SK-N-SH (cell line): ENCODE data around the gene ZMIZ1. TPM values are rescaled to one million over a fixed set of nuclear protein-coding genes. Genes with fewer than 3 reads are reported as not detected.

ENCODE experiments used
- CTCF ChIA-PET: fragments of 300-600, 350-600 bp; formaldehyde crosslinking; extraction: SDS; loops from one replicate; lab custom pipeline; 2021; lab: Yijun Ruan, JAX
- POLR2A ChIA-PET: fragments of 350-600 bp; sonication (Branson Sonifier 250); formaldehyde crosslinking; extraction: SDS; loops from one replicate; lab custom pipeline; 2020; ENCODE audit warnings: antibody characterized with exemption, inconsistent platforms; lab: Yijun Ruan, JAX
- DNase-seq: peaks from one replicate; pipeline ENCODE4 v3.0.0; 2012
- H2AFZ ChIP-seq: fragments of 200-600 bp; sonication (generic); 2 replicates; pipeline ENCODE4 v1.8.1; 2016; ENCODE audit warnings: antibody characterized with exemption, mild to moderate bottlenecking, low read depth
- H3F3A ChIP-seq: fragments of 200-600 bp; sonication (generic); replicated peaks from 2 replicates; pipeline ENCODE3; 2016; ENCODE audit warnings: antibody characterized with exemption, mild to moderate bottlenecking; ENCODE audit not compliant: insufficient read depth
- H3K27ac ChIP-seq, 2 experiments: fragments of 200-500 bp in 1 of 2; fragments of 200-600 bp in 1 of 2; sonication (Bioruptor generic) in 1 of 2; sonication (generic), shearing (Covaris generic) in 1 of 2; 2 replicates each; pipeline versions ENCODE4 v1.5.1 to v1.6.1; 2014 to 2016; ENCODE audit warnings: low read depth in 2 of 2, inconsistent platforms in 1 of 2, low read length in 1 of 2, mild to moderate bottlenecking in 1 of 2, mixed read lengths in 1 of 2
- H3K27me3 ChIP-seq: fragments of 200-600 bp; sonication (generic), shearing (Covaris generic); 2 replicates; pipeline ENCODE4 v1.6.1; 2016; ENCODE audit warnings: mixed run types; ENCODE audit not compliant: insufficient read depth
- H3K36me3 ChIP-seq, 2 experiments: fragments of 200-500 bp in 1 of 2; fragments of 200-600 bp in 1 of 2; sonication (Bioruptor generic) in 1 of 2; sonication (generic) in 1 of 2; replicated peaks in 1 of 2; 2 replicates each; pipeline versions ENCODE3 to v1.5.1; 2014 to 2016; ENCODE audit warnings: low read length in 1 of 2, mild to moderate bottlenecking in 1 of 2; ENCODE audit not compliant: insufficient read depth in 2 of 2, control insufficient read depth in 1 of 2
- H3K4me1 ChIP-seq, 2 experiments: fragments of 200-500 bp in 1 of 2; fragments of 200-600 bp in 1 of 2; sonication (Bioruptor generic) in 1 of 2; sonication (generic), shearing (Covaris generic) in 1 of 2; 2 replicates each; pipeline versions ENCODE4 v1.5.1 to v1.6.1; 2014 to 2016; ENCODE audit warnings: low read depth in 1 of 2, low read length in 1 of 2, mixed run types in 1 of 2; ENCODE audit not compliant: insufficient read depth in 2 of 2, control insufficient read depth in 1 of 2
- H3K4me2 ChIP-seq: fragments of 200-600 bp; sonication (generic), shearing (Covaris generic); 2 replicates; pipeline ENCODE4 v1.6.1; 2017; ENCODE audit warnings: mixed run types
- H3K4me3 ChIP-seq, 2 experiments: fragments of 200-500 bp in 1 of 2; fragments of 200-600 bp in 1 of 2; sonication (Bioruptor generic) in 1 of 2; sonication (generic), shearing (Covaris generic) in 1 of 2; 2 replicates each; pipeline versions ENCODE4 v1.5.1 to v1.8.1; 2014 to 2016; ENCODE audit warnings: low read depth in 2 of 2, inconsistent platforms in 1 of 2, low read length in 1 of 2, mild to moderate bottlenecking in 1 of 2, mixed read lengths in 1 of 2, moderate library complexity in 1 of 2
- H3K79me2 ChIP-seq: fragments of 200-600 bp; sonication (generic); 2 replicates; pipeline ENCODE4 v1.8.1; 2017; ENCODE audit warnings: mild to moderate bottlenecking; ENCODE audit not compliant: insufficient read depth
- H3K9ac ChIP-seq: fragments of 200-600 bp; sonication (generic); 2 replicates; pipeline ENCODE4 v1.6.1; 2017; ENCODE audit warnings: mixed run types
- H3K9me2 ChIP-seq: fragments of 200-600 bp; sonication (generic); 2 replicates; pipeline ENCODE4 v1.6.1; 2017; ENCODE audit warnings: mixed run types
- H3K9me3 ChIP-seq: fragments of 200-600 bp; sonication (generic); 2 replicates; pipeline ENCODE4 v1.6.1; 2017; ENCODE audit warnings: mixed run types, mild to moderate bottlenecking, moderate library complexity
- H4K20me1 ChIP-seq: fragments of 200-600 bp; sonication (generic); 2 replicates; pipeline ENCODE4 v1.6.1; 2017; ENCODE audit warnings: mild to moderate bottlenecking, mixed run types; ENCODE audit not compliant: insufficient read depth
- CHD2 ChIP-seq: fragments of 150-350 bp; IDR thresholded peaks from 2 replicates; pipeline ENCODE4 v1.6.1; 2018; ENCODE audit warnings: low read length; ENCODE audit not compliant: partially characterized antibody
- EP300 ChIP-seq, 2 experiments: IDR thresholded peaks; 2 replicates each; pipeline versions ENCODE4 v1.4.0 to v1.6.1; 2012; ENCODE audit warnings: borderline replicate concordance in 1 of 2, low read depth in 1 of 2, low read length in 1 of 2
- EZH2phosphoT487 ChIP-seq: fragments of 200-600 bp; sonication (generic); IDR thresholded peaks from 2 replicates; pipeline ENCODE4 v1.6.1; 2017; ENCODE audit warnings: low read depth, mixed run types, mild to moderate bottlenecking, antibody characterized with exemption, moderate library complexity, borderline replicate concordance
- FOSL2 ChIP-seq: IDR thresholded peaks from 2 replicates; pipeline ENCODE4 v1.4.0; 2012; ENCODE audit warnings: low read depth, mild to moderate bottlenecking, moderate library complexity, borderline replicate concordance
- FOXJ3 ChIP-seq: sonication (generic); formaldehyde crosslinking; IDR thresholded peaks from 2 replicates; pipeline ENCODE4 v1.5.1; 2020; ENCODE audit warnings: mild to moderate bottlenecking, missing genetic modification reagents
- GATA2 ChIP-seq: sonication (generic); formaldehyde crosslinking; IDR thresholded peaks from 2 replicates; pipeline ENCODE4 v1.5.0; 2020; ENCODE audit warnings: mild to moderate bottlenecking, missing genetic modification reagents
- JUND ChIP-seq: IDR thresholded peaks from 2 replicates; pipeline ENCODE4 v1.4.0; 2012
- MEF2A ChIP-seq: IDR thresholded peaks from 2 replicates; pipeline ENCODE4 v1.4.0; 2012; ENCODE audit warnings: low read depth, borderline replicate concordance
- NFIC ChIP-seq: IDR thresholded peaks from 2 replicates; pipeline ENCODE4 v1.4.0; 2012; ENCODE audit warnings: borderline replicate concordance
- POLR2AphosphoS5 ChIP-seq: IDR thresholded peaks from 2 replicates; pipeline ENCODE4 v1.6.1; 2012; ENCODE audit warnings: low read depth, low read length
- RAD21 ChIP-seq: IDR thresholded peaks from 2 replicates; pipeline ENCODE4 v1.6.1; 2012; ENCODE audit warnings: mild to moderate bottlenecking, low read length
- RFX5 ChIP-seq: IDR thresholded peaks from 2 replicates; pipeline ENCODE4 v1.6.1; 2012; ENCODE audit warnings: mild to moderate bottlenecking, improper control_type of control experiment, low read length
- RXRA ChIP-seq: IDR thresholded peaks from 2 replicates; pipeline ENCODE4 v1.4.0; 2012; ENCODE audit warnings: low read depth, mild to moderate bottlenecking, borderline replicate concordance
- SMC3 ChIP-seq: IDR thresholded peaks from 2 replicates; pipeline ENCODE4 v1.6.1; 2012; ENCODE audit warnings: low read depth, low read length, improper control_type of control experiment
- TAF1 ChIP-seq: IDR thresholded peaks from 2 replicates; pipeline ENCODE4 v1.6.1; 2012; ENCODE audit warnings: low read depth, mild to moderate bottlenecking, low read length, moderate library complexity, borderline replicate concordance
- TCF12 ChIP-seq: IDR thresholded peaks from 2 replicates; pipeline ENCODE4 v1.4.0; 2012
- WGBS: methylation state at CpG from one replicate; pipeline ENCODE4 v1.1.6; 2017; ENCODE audit warnings: low lambda C conversion rate; 5-methylcytosine and 5-hydroxymethylcytosine counted together
- polyA plus RNA-seq, 3 experiments: library from polyadenylated mRNA; depleted of rRNA; stranded (reverse); fragments of >200 nt; gene quantifications; 2 replicates each; pipeline ENCODE4 v1.2.3, GENCODE V29; 2012
- TF ChIP-seq, protein P1 (sequence below): IDR thresholded peaks from 2 replicates; pipeline ENCODE4 v1.4.0; 2012; ENCODE audit warnings: low read depth
- TF ChIP-seq, protein P2 (sequence below): fragments of 150-350 bp; IDR thresholded peaks from 2 replicates; pipeline ENCODE4 v1.6.1; 2017; ENCODE audit warnings: antibody characterized with exemption, low read length, low read depth, borderline replicate concordance
- TF ChIP-seq, protein P3 (sequence below): IDR thresholded peaks from 2 replicates; pipeline ENCODE4; 2012
- TF ChIP-seq, protein P4 (sequence below): IDR thresholded peaks from 2 replicates; pipeline ENCODE4 v1.6.1; 2012; ENCODE audit warnings: mild to moderate bottlenecking, low read depth, low read length, moderate library complexity

Gene ZMIZ1
- polyA plus RNA-seq, 1 of the 3 experiments (the other 2 are of a cell fraction), result 23.5 TPM

DNA sequence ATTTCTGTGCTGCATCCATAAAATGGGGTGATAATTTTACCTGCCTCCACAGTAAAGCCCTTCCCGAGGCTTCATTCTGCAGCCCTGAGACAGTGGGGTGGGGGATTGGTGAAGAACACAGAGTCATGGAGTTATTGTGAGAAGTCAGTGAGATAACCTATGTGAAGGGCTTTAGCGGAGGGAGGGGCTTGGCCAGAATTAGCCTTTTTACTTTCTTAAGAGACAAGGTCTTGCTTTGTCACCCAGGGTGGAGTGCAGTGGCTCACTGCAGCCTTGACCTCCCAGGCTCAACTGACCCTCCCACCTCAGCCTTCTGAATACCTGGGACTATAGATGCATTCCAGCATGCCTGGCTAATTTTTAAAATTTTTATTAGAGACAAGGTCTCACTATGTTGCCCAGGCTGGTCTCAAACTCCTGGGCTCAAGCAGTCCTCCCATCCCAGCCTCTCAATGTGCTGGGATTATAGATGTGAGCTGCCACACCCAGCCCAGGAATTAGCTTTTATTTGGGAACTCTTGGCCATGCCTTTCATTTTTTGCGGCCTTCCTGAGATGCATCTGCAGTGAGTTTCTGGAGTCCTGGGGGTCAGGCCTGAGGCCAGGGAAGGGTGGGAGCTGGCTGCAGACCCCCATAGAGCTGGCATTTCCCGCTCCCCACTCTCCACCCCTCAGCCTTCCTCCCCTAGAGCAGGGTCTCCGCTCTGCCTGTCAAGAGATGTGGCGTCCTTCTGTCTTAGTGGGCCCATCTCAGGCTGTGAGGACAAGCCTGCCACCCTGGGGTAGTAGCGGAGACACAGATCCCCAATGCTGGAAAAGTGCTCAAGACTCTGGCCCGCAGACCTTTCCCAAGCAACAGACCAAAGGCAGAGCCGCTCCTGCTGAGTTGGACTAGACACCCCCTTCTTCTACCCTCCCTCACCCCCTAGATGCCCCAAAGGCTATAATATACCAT, 77.0 kb downstream of the ZMIZ1 start:
- H3K9ac ChIP-seq, result no peak overlapping the region
- DNase-seq, result no peak

More for the DNA sequence above, 77.0 kb downstream of the ZMIZ1 start:
- peaks cover 69% of the 10 kb centered on the region for H3K79me2 ChIP-seq
- peak overlapping the region; percentile 47 to 82; a peak in 3 of 4 replicates for H3K27ac ChIP-seq
- WGBS, result 97% methylated on average over 5 of the region's 9 CpGs
- CTCF ChIA-PET, result no interaction called here
- H3K9me2 ChIP-seq, result no peaks in the 10 kb centered on the region
- no peak overlapping the region for H2AFZ ChIP-seq
- H3K4me2 ChIP-seq, result no peak overlapping the region
- TF ChIP-seq EZH2phosphoT487 (no peak), RAD21 (no peak), POLR2AphosphoS5 (no peak), RXRA (no peak), JUND (no peak), NFIC (no peak), CHD2 (no peak), TAF1 (no peak), EP300 (IDR thresholded peaks at IDR 0.05; ENCODE audit: borderline replicate concordance in 1 of 2, low read depth in 1 of 2, low read length in 1 of 2) (no peak), FOSL2 (no peak), RFX5 (no peak), MEF2A (no peak), FOXJ3 (CRISPR knock-in tag) (no peak), GATA2 (CRISPR knock-in tag) (no peak), TCF12 (no peak), SMC3 (no peak)
- TF ChIP-seq, protein P1, sequence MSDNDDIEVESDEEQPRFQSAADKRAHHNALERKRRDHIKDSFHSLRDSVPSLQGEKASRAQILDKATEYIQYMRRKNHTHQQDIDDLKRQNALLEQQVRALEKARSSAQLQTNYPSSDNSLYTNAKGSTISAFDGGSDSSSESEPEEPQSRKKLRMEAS, result no peak
- TF ChIP-seq, protein P2, sequence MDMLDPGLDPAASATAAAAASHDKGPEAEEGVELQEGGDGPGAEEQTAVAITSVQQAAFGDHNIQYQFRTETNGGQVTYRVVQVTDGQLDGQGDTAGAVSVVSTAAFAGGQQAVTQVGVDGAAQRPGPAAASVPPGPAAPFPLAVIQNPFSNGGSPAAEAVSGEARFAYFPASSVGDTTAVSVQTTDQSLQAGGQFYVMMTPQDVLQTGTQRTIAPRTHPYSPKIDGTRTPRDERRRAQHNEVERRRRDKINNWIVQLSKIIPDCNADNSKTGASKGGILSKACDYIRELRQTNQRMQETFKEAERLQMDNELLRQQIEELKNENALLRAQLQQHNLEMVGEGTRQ, result no peak
- TF ChIP-seq, protein P3, sequence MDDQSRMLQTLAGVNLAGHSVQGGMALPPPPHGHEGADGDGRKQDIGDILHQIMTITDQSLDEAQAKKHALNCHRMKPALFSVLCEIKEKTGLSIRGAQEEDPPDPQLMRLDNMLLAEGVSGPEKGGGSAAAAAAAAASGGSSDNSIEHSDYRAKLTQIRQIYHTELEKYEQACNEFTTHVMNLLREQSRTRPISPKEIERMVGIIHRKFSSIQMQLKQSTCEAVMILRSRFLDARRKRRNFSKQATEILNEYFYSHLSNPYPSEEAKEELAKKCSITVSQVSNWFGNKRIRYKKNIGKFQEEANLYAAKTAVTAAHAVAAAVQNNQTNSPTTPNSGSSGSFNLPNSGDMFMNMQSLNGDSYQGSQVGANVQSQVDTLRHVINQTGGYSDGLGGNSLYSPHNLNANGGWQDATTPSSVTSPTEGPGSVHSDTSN, result no peak
- TF ChIP-seq, protein P4, sequence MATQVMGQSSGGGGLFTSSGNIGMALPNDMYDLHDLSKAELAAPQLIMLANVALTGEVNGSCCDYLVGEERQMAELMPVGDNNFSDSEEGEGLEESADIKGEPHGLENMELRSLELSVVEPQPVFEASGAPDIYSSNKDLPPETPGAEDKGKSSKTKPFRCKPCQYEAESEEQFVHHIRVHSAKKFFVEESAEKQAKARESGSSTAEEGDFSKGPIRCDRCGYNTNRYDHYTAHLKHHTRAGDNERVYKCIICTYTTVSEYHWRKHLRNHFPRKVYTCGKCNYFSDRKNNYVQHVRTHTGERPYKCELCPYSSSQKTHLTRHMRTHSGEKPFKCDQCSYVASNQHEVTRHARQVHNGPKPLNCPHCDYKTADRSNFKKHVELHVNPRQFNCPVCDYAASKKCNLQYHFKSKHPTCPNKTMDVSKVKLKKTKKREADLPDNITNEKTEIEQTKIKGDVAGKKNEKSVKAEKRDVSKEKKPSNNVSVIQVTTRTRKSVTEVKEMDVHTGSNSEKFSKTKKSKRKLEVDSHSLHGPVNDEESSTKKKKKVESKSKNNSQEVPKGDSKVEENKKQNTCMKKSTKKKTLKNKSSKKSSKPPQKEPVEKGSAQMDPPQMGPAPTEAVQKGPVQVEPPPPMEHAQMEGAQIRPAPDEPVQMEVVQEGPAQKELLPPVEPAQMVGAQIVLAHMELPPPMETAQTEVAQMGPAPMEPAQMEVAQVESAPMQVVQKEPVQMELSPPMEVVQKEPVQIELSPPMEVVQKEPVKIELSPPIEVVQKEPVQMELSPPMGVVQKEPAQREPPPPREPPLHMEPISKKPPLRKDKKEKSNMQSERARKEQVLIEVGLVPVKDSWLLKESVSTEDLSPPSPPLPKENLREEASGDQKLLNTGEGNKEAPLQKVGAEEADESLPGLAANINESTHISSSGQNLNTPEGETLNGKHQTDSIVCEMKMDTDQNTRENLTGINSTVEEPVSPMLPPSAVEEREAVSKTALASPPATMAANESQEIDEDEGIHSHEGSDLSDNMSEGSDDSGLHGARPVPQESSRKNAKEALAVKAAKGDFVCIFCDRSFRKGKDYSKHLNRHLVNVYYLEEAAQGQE, result no peak
- peaks cover 30% of the 10 kb centered on the region for H3F3A ChIP-seq
- H3K4me3 ChIP-seq, result no peak overlapping the region
- H3K27me3 ChIP-seq, result no peaks in the 10 kb centered on the region
- H3K4me1 ChIP-seq, result peaks cover 47 to 82% of the 10 kb centered on the region in 2 experiments; a peak in 3 of 4 replicates
- peaks cover 10% of the 10 kb centered on the region for H4K20me1 ChIP-seq
- peaks cover 2 to 19% of the 10 kb centered on the region in 2 experiments for H3K36me3 ChIP-seq
- POLR2A ChIA-PET, result no interaction called here
- H3K9me3 ChIP-seq, result no peaks in the 10 kb centered on the region
